ENCODE measurements around the gene ELAC1. TPM values are rescaled to one million over a fixed set of nuclear protein-coding genes. Genes with fewer than 3 reads are reported as not detected.

The ELAC1 gene
- total and polyA plus RNA-seq, 3 donors from 2014 or later = 12.0 to 16.9 (median 13.4) TPM

- intact Hi-C loops (cut with DNase I; ENCODE audit: low total_unique reads) = loop anchor here (5.0 kb wide), 1 partner anchor 63 kb away; the partner anchor contains the start of gene ELAC1
- Histone ChIP-seq H3K4me1 (peaks cover 20% of the 10 kb centered on the region), H3K4me3 (peak within 1 kb of the TSS; percentile 70 to 96), H3K27me3 (no peaks in the 10 kb centered on the region), H3K27ac (peak within 1 kb of the TSS; percentile 91 to 100), H3K36me3 (ENCODE audit: low read depth, missing control alignments) (no peaks in the 10 kb centered on the region), H3K9me3 (no peaks in the 10 kb centered on the region)
- no peak for TF ChIP-seq CTCF (IDR thresholded peaks at IDR 0.05)
- TF ChIP-seq POLR2A (IDR thresholded peaks at IDR 0.05) = peak; percentile 87
- 1% methylated on average over 25 to 78 of the region's 79 CpGs for WGBS, 2 donors
- DNase-seq = peak; percentile 95
These were observed 62.1 kb downstream of the ELAC1 start, which contains the start of gene SMAD4 for GRCh38 chr18:51029694-51030536. TSS of gene SMAD4 (plus strand) at chr18:51030213. CDS start at chr18:51047047, 16,834 bp downstream.

GRCh38 chr18:51030537-51031258 lies 62.9 kb downstream of the ELAC1 start:
- H3K4me3 ChIP-seq = peak overlapping the region; percentile 70 to 96
- H3K36me3 ChIP-seq (ENCODE audit: low read depth, missing control alignments) = no peaks in the 10 kb centered on the region
- TF ChIP-seq CTCF (IDR thresholded peaks at IDR 0.05) (no peak), POLR2A (IDR thresholded peaks at IDR 0.05) (no peak)
- peaks cover 28% of the 10 kb centered on the region for H3K4me1 ChIP-seq
- peak; percentile 66 for DNase-seq
- peak overlapping the region; percentile 91 to 100 for H3K27ac ChIP-seq
- 1 to 2% methylated on average over 14 to 48 of the region's 66 CpGs for WGBS, 2 donors
- intact Hi-C loops (cut with DNase I; ENCODE audit: low total_unique reads) = loop anchor here (5.0 kb wide), 1 partner anchor 63 kb away; the partner anchor contains the start of gene ELAC1
- H3K27me3 ChIP-seq = no peaks in the 10 kb centered on the region
- no peaks in the 10 kb centered on the region for H3K9me3 ChIP-seq

- peak overlapping the region in 1 of 2 donors; percentile 70 for H3K4me3 ChIP-seq
- peaks cover 38% of the 10 kb centered on the region for H3K4me1 ChIP-seq
- no peaks in the 10 kb centered on the region for H3K36me3 ChIP-seq (ENCODE audit: low read depth, missing control alignments)
- TF ChIP-seq POLR2A (IDR thresholded peaks at IDR 0.05) = no peak
- TF ChIP-seq CTCF (IDR thresholded peaks at IDR 0.05) = no peak
- no peaks in the 10 kb centered on the region for H3K9me3 ChIP-seq
- no peaks in the 10 kb centered on the region for H3K27me3 ChIP-seq
- intact Hi-C loops (cut with DNase I; ENCODE audit: low total_unique reads) = loop anchor here (5.0 kb wide), 1 partner anchor 65 kb away; the partner anchor contains the start of gene ELAC1
- DNase-seq = no peak
- 8 to 10% methylated on average over 5 of the region's 5 CpGs for WGBS, 2 donors
- H3K27ac ChIP-seq = peak overlapping the region; percentile 9 to 100
These were observed 64.4 kb downstream of the ELAC1 start for GRCh38 chr18:51032193-51032592.

GRCh38 chr18:51037230-51037629 lies 69.4 kb downstream of the ELAC1 start:
- H3K27ac ChIP-seq = no peak overlapping the region
- H3K4me1 ChIP-seq = peaks cover 50% of the 10 kb centered on the region
- no peak for TF ChIP-seq POLR2A (IDR thresholded peaks at IDR 0.05)
- 49 to 60% methylated on average over 2 of the region's 2 CpGs for WGBS, 2 donors
- H3K9me3 ChIP-seq = no peaks in the 10 kb centered on the region
- no peak for DNase-seq
- H3K4me3 ChIP-seq = no peak overlapping the region
- no peaks in the 10 kb centered on the region for H3K27me3 ChIP-seq
- intact Hi-C loops (cut with DNase I; ENCODE audit: low total_unique reads) = no loop called here
- no peaks in the 10 kb centered on the region for H3K36me3 ChIP-seq (ENCODE audit: low read depth, missing control alignments)

Small RNAs within 50 kb of the gene (small RNA-seq; reads per million reads assigned to genes)
- 0 reads per million in 2 donors for gene RF00019

Other genes starting within 250 kb of the ELAC1 start
- 100 to 1,000 TPM in 1 of 2 donors, 10 to 100 TPM in 1; 87.4 to 134 TPM for gene MRO, start 148.0 kb upstream of the ELAC1 start, total RNA-seq
- gene MRO, start 148.0 kb upstream of the ELAC1 start, polyA plus RNA-seq (ENCODE audit: insufficient read depth, low read depth, low replicate concordance) = 92.8 TPM
- gene ME2, start 88.9 kb upstream of the ELAC1 start, total RNA-seq = 100 to 1,000 TPM in 1 of 2 donors, 10 to 100 TPM in 1; 72.0 to 101 TPM
- gene ME2, start 88.9 kb upstream of the ELAC1 start, polyA plus RNA-seq (ENCODE audit: insufficient read depth, low read depth, low replicate concordance) = 49.2 TPM
- gene SMAD4, start 62.2 kb downstream of the ELAC1 start, total RNA-seq = 100 to 1,000 TPM; 198 to 270 TPM
- gene SMAD4, start 62.2 kb downstream of the ELAC1 start, polyA plus RNA-seq (ENCODE audit: insufficient read depth, low read depth, low replicate concordance) = 91.0 TPM
- gene MEX3C, start 229.6 kb downstream of the ELAC1 start, total RNA-seq = 100 to 1,000 TPM in 1 of 2 donors, 10 to 100 TPM in 1; 97.2 to 161 TPM
- 254 TPM for gene MEX3C, start 229.6 kb downstream of the ELAC1 start, polyA plus RNA-seq (ENCODE audit: insufficient read depth, low read depth, low replicate concordance)

Data from testis (tissue), 3 donors.